Measurements from ENCODE around the gene PRSS23.

DNA sequence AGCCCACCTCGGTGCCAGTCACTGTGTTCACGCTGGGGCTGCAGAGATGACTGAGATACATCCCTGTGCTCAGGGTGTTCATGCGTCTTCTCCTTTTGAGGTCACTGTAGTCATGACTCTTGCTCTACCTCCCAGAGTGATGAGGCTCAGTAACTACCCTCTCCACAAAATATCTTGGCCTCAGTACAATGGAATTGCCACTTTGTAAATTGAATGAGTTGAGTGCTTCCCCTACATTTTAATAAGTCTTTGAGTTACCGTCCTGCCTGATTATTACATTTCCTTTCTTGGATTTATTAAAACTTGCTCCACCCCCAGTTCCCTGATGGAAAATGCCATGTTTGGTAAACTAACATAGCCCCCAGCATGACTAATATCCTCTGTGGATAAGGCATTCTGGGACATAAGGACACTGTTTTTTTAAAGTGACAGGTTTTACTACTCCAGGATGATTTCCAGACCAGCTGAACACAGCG lies 15.9 kb downstream of the PRSS23 start:
- TF ChIP-seq, protein P1, sequence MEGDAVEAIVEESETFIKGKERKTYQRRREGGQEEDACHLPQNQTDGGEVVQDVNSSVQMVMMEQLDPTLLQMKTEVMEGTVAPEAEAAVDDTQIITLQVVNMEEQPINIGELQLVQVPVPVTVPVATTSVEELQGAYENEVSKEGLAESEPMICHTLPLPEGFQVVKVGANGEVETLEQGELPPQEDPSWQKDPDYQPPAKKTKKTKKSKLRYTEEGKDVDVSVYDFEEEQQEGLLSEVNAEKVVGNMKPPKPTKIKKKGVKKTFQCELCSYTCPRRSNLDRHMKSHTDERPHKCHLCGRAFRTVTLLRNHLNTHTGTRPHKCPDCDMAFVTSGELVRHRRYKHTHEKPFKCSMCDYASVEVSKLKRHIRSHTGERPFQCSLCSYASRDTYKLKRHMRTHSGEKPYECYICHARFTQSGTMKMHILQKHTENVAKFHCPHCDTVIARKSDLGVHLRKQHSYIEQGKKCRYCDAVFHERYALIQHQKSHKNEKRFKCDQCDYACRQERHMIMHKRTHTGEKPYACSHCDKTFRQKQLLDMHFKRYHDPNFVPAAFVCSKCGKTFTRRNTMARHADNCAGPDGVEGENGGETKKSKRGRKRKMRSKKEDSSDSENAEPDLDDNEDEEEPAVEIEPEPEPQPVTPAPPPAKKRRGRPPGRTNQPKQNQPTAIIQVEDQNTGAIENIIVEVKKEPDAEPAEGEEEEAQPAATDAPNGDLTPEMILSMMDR (IDR thresholded peaks at IDR 0.05) = no peak
- TF ChIP-seq, protein P2, sequence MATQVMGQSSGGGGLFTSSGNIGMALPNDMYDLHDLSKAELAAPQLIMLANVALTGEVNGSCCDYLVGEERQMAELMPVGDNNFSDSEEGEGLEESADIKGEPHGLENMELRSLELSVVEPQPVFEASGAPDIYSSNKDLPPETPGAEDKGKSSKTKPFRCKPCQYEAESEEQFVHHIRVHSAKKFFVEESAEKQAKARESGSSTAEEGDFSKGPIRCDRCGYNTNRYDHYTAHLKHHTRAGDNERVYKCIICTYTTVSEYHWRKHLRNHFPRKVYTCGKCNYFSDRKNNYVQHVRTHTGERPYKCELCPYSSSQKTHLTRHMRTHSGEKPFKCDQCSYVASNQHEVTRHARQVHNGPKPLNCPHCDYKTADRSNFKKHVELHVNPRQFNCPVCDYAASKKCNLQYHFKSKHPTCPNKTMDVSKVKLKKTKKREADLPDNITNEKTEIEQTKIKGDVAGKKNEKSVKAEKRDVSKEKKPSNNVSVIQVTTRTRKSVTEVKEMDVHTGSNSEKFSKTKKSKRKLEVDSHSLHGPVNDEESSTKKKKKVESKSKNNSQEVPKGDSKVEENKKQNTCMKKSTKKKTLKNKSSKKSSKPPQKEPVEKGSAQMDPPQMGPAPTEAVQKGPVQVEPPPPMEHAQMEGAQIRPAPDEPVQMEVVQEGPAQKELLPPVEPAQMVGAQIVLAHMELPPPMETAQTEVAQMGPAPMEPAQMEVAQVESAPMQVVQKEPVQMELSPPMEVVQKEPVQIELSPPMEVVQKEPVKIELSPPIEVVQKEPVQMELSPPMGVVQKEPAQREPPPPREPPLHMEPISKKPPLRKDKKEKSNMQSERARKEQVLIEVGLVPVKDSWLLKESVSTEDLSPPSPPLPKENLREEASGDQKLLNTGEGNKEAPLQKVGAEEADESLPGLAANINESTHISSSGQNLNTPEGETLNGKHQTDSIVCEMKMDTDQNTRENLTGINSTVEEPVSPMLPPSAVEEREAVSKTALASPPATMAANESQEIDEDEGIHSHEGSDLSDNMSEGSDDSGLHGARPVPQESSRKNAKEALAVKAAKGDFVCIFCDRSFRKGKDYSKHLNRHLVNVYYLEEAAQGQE (IDR thresholded peaks at IDR 0.05; ENCODE audit: insufficient read depth in 1 of 2, low read depth in 2 of 2, low read length in 1 of 2) = no peak
- TF ChIP-seq POLR2AphosphoS5 (IDR thresholded peaks at IDR 0.05; ENCODE audit: low read depth, low read length) (no peak), SIN3A (IDR thresholded peaks at IDR 0.05; ENCODE audit: borderline replicate concordance, insufficient read depth, low read depth, low read length) (no peak)

Measured in Panc1 (cell line).